Adrenal gland (tissue), 12 donors: ENCODE measurements around the gene ZNF621. TPM values are rescaled to one million over a fixed set of nuclear protein-coding genes. Genes with fewer than 3 reads are reported as not detected.
"Not testable (repeated sequence)": the region's sequence is repeated elsewhere in the genome, so short reads cannot be mapped to it uniquely, and the experiment has no call there.

Experiments
- DNase-seq, 7 donors: peaks; one replicate each; pipeline ENCODE4 v3.0.0-alpha.2; 2019 to 2020
- H3K27ac ChIP-seq, 5 donors: fragments of 200-600 bp; sonication (generic) in 4 of 5; 1 replicate in 3 of 5; 2 replicates in 2 of 5; pipeline versions ENCODE4 v1.5.1 to v1.8.0; 2016 to 2020; ENCODE audit warnings: mild to moderate bottlenecking in 1 of 5
- H3K27me3 ChIP-seq: fragments of 200-600 bp; 2 replicates; pipeline ENCODE4 v1.8.0; 2021
- H3K36me3 ChIP-seq, 2 donors: fragments of 200-600 bp; replicated peaks in 1 of 2; 1 replicate in 1 of 2; 2 replicates in 1 of 2; pipeline versions ENCODE4 v1.5.1 to v1.8.0; 2018 to 2022
- H3K4me1 ChIP-seq, 2 donors: fragments of 200-600 bp; replicated peaks in 1 of 2; 1 replicate in 1 of 2; 2 replicates in 1 of 2; pipeline versions ENCODE4 v1.5.1 to v1.8.0; 2018 to 2021
- H3K4me3 ChIP-seq, 4 donors: fragments of 200-600 bp; sonication (generic) in 3 of 4; one replicate each; pipeline ENCODE4 v1.5.1; 2016 to 2018
- H3K9me3 ChIP-seq, 3 donors: fragments of 200-600 bp; sonication (generic) in 1 of 3; replicated peaks in 1 of 3; 1 replicate in 2 of 3; 2 replicates in 1 of 3; pipeline versions ENCODE4 v1.5.1 to v1.8.0; 2016 to 2021
- CTCF ChIP-seq, 6 experiments: fragments of 450-650 bp in 4 of 6; fragments of 200-600 bp in 2 of 6; sonication (generic) in 1 of 6; IDR thresholded peaks; 1 replicate in 5 of 6; 2 replicates in 1 of 6; pipeline versions ENCODE4 v1.5.1 to v1.8.0; 2016 to 2021; ENCODE audit warnings: antibody characterized with exemption in 6 of 6, mild to moderate bottlenecking in 2 of 6, moderate library complexity in 1 of 6
- POLR2A ChIP-seq, 2 donors: fragments of 450-650 bp; IDR thresholded peaks; one replicate each; pipeline ENCODE4 v1.6.1; 2017; ENCODE audit warnings: antibody characterized with exemption in 2 of 2, mild to moderate bottlenecking in 2 of 2, moderate library complexity in 1 of 2
- WGBS, 4 donors: extraction: QIAGEN DNeasy Blood & Tissue Kit in 2 of 4; methylation state at CpG; one replicate each; pipeline versions ENCODE4 v1.1.5 to v1.1.7; 2013 to 2017; 5-methylcytosine and 5-hydroxymethylcytosine counted together
- intact Hi-C, 2 donors: fragments of 100-400 bp; cut with DNase I; formaldehyde crosslinking; loops; one replicate each; pipeline versions ENCODE4 v1.14.1 to v1.15.0; 2022 to 2023
- polyA plus RNA-seq, 3 donors: library from polyadenylated mRNA; stranded (reverse); fragments of 200-250 nt in 2 of 3; fragments of 350-450 nt in 1 of 3; fragmentation: Illumina TruSeq in 1 of 3; extraction: RNeasy Lipid Tissue Mini Kit (QIAGEN cat#74804) in 1 of 3; gene quantifications; one replicate each; pipeline ENCODE4 v1.2.3, GENCODE V29; 2013 to 2014
- total RNA-seq, 9 donors: library from RNA; depleted of rRNA in 4 of 9; stranded (reverse); fragments of >200 nt in 4 of 9; fragments of 120-200 nt in 1 of 9; fragmentation: NEBNext Ultra II Directional in 1 of 9; extraction: Animal tissue kit (Norgen Biotek cat#: 25700) in 1 of 9; gene quantifications; one replicate each; pipeline versions ENCODE4 v1.1.0 to v1.2.4, GENCODE V29; 2013 to 2023
- donor health status: healthy with polysubstance abuse.
- donor health status: Bipolar disorder and iron deficiency.
- donor health status: DM: yes; HTN: yes; CAD: no.
- donor health status: DM: no; HTN: no; CAD: no.
- donor health status: DM: no; HTN: no; CAD: no.
- donor health status: DM: yes; HTN: yes; CAD: no.

ZNF621 gene
- total and polyA plus RNA-seq, 12 donors, result 9.1 to 30.1 (median 17.2) TPM

DNA sequence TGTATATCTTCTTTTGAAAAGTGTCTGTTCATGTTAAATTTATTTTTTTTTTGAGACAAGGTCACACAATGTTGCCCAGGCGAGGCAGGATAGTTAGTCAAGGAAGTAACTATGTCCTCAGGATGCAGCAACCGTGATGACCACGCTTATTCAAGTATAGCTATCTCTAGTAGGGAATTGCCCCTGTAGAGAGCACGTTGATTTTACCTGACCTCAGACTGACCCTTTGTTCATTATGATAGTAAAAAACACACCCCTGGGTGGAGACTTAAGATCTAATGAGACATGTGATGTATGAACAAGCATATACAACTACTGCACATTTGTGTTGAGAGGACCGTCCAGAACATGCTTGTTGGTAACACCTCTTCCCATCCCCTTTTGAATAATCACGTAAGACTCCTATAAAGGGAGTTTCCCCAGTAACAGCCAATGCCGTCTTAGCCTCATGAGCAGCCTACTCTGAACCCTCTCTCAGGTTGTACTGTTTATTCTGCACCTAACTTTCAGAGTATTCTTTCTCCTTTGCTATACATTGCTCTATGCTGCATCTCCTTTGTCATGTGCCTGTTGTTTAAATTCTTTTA is 32.9 kb downstream of the ZNF621 start:
- 73 to 83% (median 77%) methylated on average over 7 of the region's 7 CpGs for WGBS, 4 donors
- no peaks in the 10 kb centered on the region for H3K4me1 ChIP-seq

GRCh38 chr3:40562482-40562881 is 37.7 kb downstream of the ZNF621 start:
- H3K36me3 ChIP-seq, DNase-seq, H3K4me1 ChIP-seq, H3K27ac ChIP-seq, intact Hi-C loops, H3K27me3 ChIP-seq, H3K9me3 ChIP-seq, H3K4me3 ChIP-seq: not testable (repeated sequence)
- 82 to 89% (median 86%) methylated on average over 9 of the region's 9 CpGs for WGBS, 4 donors

More for the DNA sequence above, 32.9 kb downstream of the ZNF621 start:
- Histone ChIP-seq H3K9me3 (no peaks in the 10 kb centered on the region), H3K27me3 (no peaks in the 10 kb centered on the region), H3K4me3 (no peak overlapping the region), H3K27ac (no peak overlapping the region), H3K36me3 (no peaks in the 10 kb centered on the region)
- intact Hi-C loops, result no loop called here
- TF ChIP-seq POLR2A (IDR thresholded peaks at IDR 0.05), result no peak
- no peak for TF ChIP-seq CTCF (IDR thresholded peaks at IDR 0.05)
- no peak for DNase-seq

- intact Hi-C loops, H3K36me3 ChIP-seq, H3K9me3 ChIP-seq, H3K4me1 ChIP-seq, H3K27me3 ChIP-seq, DNase-seq, H3K4me3 ChIP-seq, H3K27ac ChIP-seq: not testable (repeated sequence)
- 83 to 91% (median 87%) methylated on average over 5 of the region's 5 CpGs for WGBS, 4 donors
These were observed 40.9 kb downstream of the ZNF621 start for GRCh38 chr3:40565629-40566028.

- 44 to 54% (median 47%) methylated on average over 4 of the region's 4 CpGs for WGBS, 4 donors
- TF ChIP-seq CTCF (IDR thresholded peaks at IDR 0.05), result no peak
- TF ChIP-seq POLR2A (IDR thresholded peaks at IDR 0.05), result no peak
- Histone ChIP-seq H3K27ac (no peak overlapping the region), H3K4me1 (no peaks in the 10 kb centered on the region), H3K27me3 (no peaks in the 10 kb centered on the region), H3K36me3 (no peaks in the 10 kb centered on the region), H3K4me3 (no peak overlapping the region), H3K9me3 (no peaks in the 10 kb centered on the region)
- no peak for DNase-seq
- intact Hi-C loops, result no loop called here
These were observed 41.9 kb downstream of the ZNF621 start for GRCh38 chr3:40566694-40567093.

- H3K36me3 ChIP-seq, result no peaks in the 10 kb centered on the region
- H3K9me3 ChIP-seq, result no peaks in the 10 kb centered on the region
- DNase-seq, result no peak
- H3K27ac ChIP-seq, result no peak overlapping the region
- TF ChIP-seq CTCF (IDR thresholded peaks at IDR 0.05) (no peak), POLR2A (IDR thresholded peaks at IDR 0.05) (no peak)
- no peaks in the 10 kb centered on the region for H3K27me3 ChIP-seq
- intact Hi-C loops, result loop anchor here in 1 of 2 donors (10.0 kb wide), 1 partner anchor 248 kb away; no protein-coding TSS in a partner anchor
- no peak overlapping the region for H3K4me3 ChIP-seq
- 29 to 55% (median 40%) methylated on average over 2 of the region's 2 CpGs for WGBS, 4 donors
- no peaks in the 10 kb centered on the region for H3K4me1 ChIP-seq
These were observed 47.8 kb downstream of the ZNF621 start for GRCh38 chr3:40572588-40572987.
